ENCODE data around the gene IDH3B. TPM values are rescaled to one million over a fixed set of nuclear protein-coding genes. Genes with fewer than 3 reads are reported as not detected.

IDH3B gene
- polyA plus RNA-seq, 3 donors, result 102 to 224 (median 103) TPM

DNA sequence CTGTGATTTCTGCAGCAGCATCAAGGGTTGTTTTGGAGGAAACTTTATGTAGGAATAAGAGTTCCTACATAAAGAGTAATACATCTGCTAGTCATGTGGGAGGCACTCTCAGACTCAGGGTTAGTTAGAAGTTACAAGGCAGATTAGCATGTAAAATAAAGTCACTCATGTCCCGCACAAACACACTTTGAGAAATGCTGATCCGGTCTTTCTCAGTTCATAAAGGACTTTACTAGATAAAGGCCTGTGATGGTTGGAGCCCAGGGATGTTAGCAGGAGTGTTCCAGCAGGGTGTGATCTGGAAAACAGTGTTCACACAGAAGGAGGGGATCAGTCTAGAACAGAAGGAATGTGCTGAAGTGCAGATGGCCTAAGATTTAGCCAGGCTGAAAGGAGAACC, 44.7 kb downstream of the IDH3B start:
- Histone ChIP-seq H3K9me3 (replicated peaks in 1 of 2; ENCODE audit: control insufficient read depth in 1 of 2, insufficient read depth in 1 of 2, low read length in 2 of 2) (no peaks in the 10 kb centered on the region), H3K4me1 (ENCODE audit: control insufficient read depth in 1 of 2, insufficient read depth in 2 of 2, low read length in 2 of 2) (no peaks in the 10 kb centered on the region), H3K4me2 (replicated peaks; ENCODE audit: extremely low read depth, low read length, poor library complexity, severe bottlenecking) (no peak overlapping the region), H4K20me1 (ENCODE audit: insufficient read depth, low read length) (no peaks in the 10 kb centered on the region), H3K36me3 (replicated peaks in 1 of 2; ENCODE audit: control insufficient read depth in 1 of 2, insufficient read depth in 2 of 2, low read length in 2 of 2) (no peaks in the 10 kb centered on the region), H3K27ac (ENCODE audit: low read depth in 1 of 2, low read length in 2 of 2) (no peak overlapping the region), H3K79me2 (ENCODE audit: insufficient read depth, low read length) (no peaks in the 10 kb centered on the region), H2AFZ (ENCODE audit: insufficient read depth, low read depth, low read length, poor library complexity, severe bottlenecking) (no peak overlapping the region), H3K9ac (ENCODE audit: insufficient read depth, low read length, poor library complexity, severe bottlenecking) (no peak overlapping the region), H3K4me3 (replicated peaks in 1 of 3; ENCODE audit: low read depth in 2 of 3, low read length in 3 of 3) (no peak overlapping the region), H3K27me3 (ENCODE audit: control insufficient read depth in 2 of 2, insufficient read depth in 2 of 2, low read length in 2 of 2) (no peaks in the 10 kb centered on the region)
- H3K27ac Mint-ChIP-seq, result no peak overlapping the region
- H3K4me1 Mint-ChIP-seq, result no peaks in the 10 kb centered on the region
- whole genome bisulfite sequencing (ENCODE audit: insufficient coverage), result 0% methylated on average over 1 of the region's 2 CpGs
- peaks cover 0 to 13% (median 2%) of the 10 kb centered on the region in 7 donors for H3K9me3 Mint-ChIP-seq
- intact Hi-C loops (cut with micrococcal nuclease), result no loop called here
- peaks cover 8 to 32% (median 11%) of the 10 kb centered on the region in 3 donors for H3K27me3 Mint-ChIP-seq (ENCODE audit: low read depth in 3 of 3)
- TF ChIP-seq CTCF (IDR thresholded peaks at IDR 0.05), result no peak
- H3K4me3 Mint-ChIP-seq, result no peak overlapping the region
- no peaks in the 10 kb centered on the region for H3K36me3 Mint-ChIP-seq
- no peak for DNase-seq

DNA sequence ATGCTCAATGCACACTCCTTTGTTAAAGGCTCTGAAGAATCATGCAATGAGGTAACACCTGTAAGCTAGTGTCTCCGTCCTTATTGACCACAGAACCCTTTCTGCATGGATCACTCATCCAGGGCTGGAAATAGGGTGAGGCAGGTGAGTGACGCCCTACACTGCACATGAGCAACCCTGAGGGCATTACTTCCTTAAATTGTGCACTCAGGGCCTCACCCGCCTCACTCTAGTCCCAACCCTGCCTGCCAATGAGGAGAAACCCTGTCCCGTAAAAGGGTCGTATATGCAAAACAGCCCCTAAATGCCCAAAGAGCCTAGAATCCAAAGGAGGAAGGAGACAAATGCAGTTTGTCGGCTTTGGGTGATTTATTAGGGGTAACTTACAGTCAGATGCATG, 45.2 kb downstream of the IDH3B start:
- Mint-ChIP-seq H3K4me1 (no peaks in the 10 kb centered on the region), H3K27ac (no peak overlapping the region), H3K4me3 (no peak overlapping the region), H3K36me3 (no peaks in the 10 kb centered on the region), H3K27me3 (ENCODE audit: low read depth in 3 of 3) (peaks cover 8 to 32% (median 11%) of the 10 kb centered on the region in 3 donors), H3K9me3 (peaks cover 0 to 15% (median 2%) of the 10 kb centered on the region in 7 donors)
- Histone ChIP-seq H3K27ac (ENCODE audit: low read depth in 1 of 2, low read length in 2 of 2) (no peak overlapping the region), H3K4me2 (replicated peaks; ENCODE audit: extremely low read depth, low read length, poor library complexity, severe bottlenecking) (no peak overlapping the region), H3K27me3 (ENCODE audit: control insufficient read depth in 2 of 2, insufficient read depth in 2 of 2, low read length in 2 of 2) (no peaks in the 10 kb centered on the region), H3K36me3 (replicated peaks in 1 of 2; ENCODE audit: control insufficient read depth in 1 of 2, insufficient read depth in 2 of 2, low read length in 2 of 2) (no peaks in the 10 kb centered on the region), H3K4me1 (ENCODE audit: control insufficient read depth in 1 of 2, insufficient read depth in 2 of 2, low read length in 2 of 2) (no peaks in the 10 kb centered on the region), H3K79me2 (ENCODE audit: insufficient read depth, low read length) (no peaks in the 10 kb centered on the region), H2AFZ (ENCODE audit: insufficient read depth, low read depth, low read length, poor library complexity, severe bottlenecking) (no peak overlapping the region), H4K20me1 (ENCODE audit: insufficient read depth, low read length) (no peaks in the 10 kb centered on the region), H3K9me3 (replicated peaks in 1 of 2; ENCODE audit: control insufficient read depth in 1 of 2, insufficient read depth in 1 of 2, low read length in 2 of 2) (no peaks in the 10 kb centered on the region), H3K9ac (ENCODE audit: insufficient read depth, low read length, poor library complexity, severe bottlenecking) (no peak overlapping the region), H3K4me3 (replicated peaks in 1 of 3; ENCODE audit: low read depth in 2 of 3, low read length in 3 of 3) (no peak overlapping the region)
- WGBS (ENCODE audit: insufficient coverage), result 83% methylated on average over 1 of the region's 6 CpGs
- DNase-seq, result no peak
- TF ChIP-seq CTCF (IDR thresholded peaks at IDR 0.05), result no peak
- intact Hi-C loops (cut with micrococcal nuclease), result no loop called here

Measured in CD14-positive monocyte (primary cell).